PC-3 (cell line): ENCODE results near the gene CD58.
"Not testable (repeated sequence)": the region's sequence is repeated elsewhere in the genome, so short reads cannot be mapped to it uniquely, and the experiment has no call there.

Source experiments
- CTCF ChIP-seq: fragments of 300-600 bp; sonication (generic); conservative IDR thresholded peaks from 2 replicates; pipeline ENCODE4 v1.5.1; 2017; ENCODE audit warnings: antibody characterized with exemption, low read depth, mild to moderate bottlenecking, low read length
- EZH2 ChIP-seq: fragments of 300-600 bp; sonication (generic); IDR thresholded peaks from one replicate; pipeline ENCODE4 v1.6.1; 2017; ENCODE audit warnings: antibody characterized with exemption, mild to moderate bottlenecking, low read length; ENCODE audit not compliant: unreplicated experiment

GRCh38 chr1:116599369-116599768 is 28.5 kb upstream of the CD58 start:
- not testable (repeated sequence) for TF ChIP-seq CTCF, EZH2
